Measurements from ENCODE around the gene XYLT1. TPM values are rescaled to one million over a fixed set of nuclear protein-coding genes. Genes with fewer than 3 reads are reported as not detected.

XYLT1 gene
- total and polyA plus RNA-seq, 2 of the 8 experiments (the other 6 are each of a cell fraction or from before 2014, with no cell fraction given): 6.6 to 25.4 TPM

- TF ChIP-seq MAFK (IDR thresholded peaks at IDR 0.05; ENCODE audit: low read depth, low read length) (no peak), POLR2A (IDR thresholded peaks at IDR 0.05; ENCODE audit: control extremely low read depth in 1 of 2, low read depth in 2 of 2, low read length in 2 of 2) (no peak), CREB1 (IDR thresholded peaks at IDR 0.05) (no peak), KDM5A (IDR thresholded peaks at IDR 0.05; ENCODE audit: low read length) (no peak), SUZ12 (IDR thresholded peaks at IDR 0.05; ENCODE audit: low read length) (no peak), BCL11A (IDR thresholded peaks at IDR 0.05; ENCODE audit: low read depth in 2 of 2, low read length in 2 of 2) (no peak), TAF7 (optimal IDR thresholded peaks at IDR 0.05; ENCODE audit: borderline replicate concordance, low read depth, low read length) (no peak)
Observed at GRCh38 chr16:17369421-17370222, 101.1 kb downstream of the XYLT1 start (continued).

All from H1 (cell line).